ENCODE results near the gene ELF5. TPM values are rescaled to one million over a fixed set of nuclear protein-coding genes. Genes with fewer than 3 reads are reported as not detected.
A peak's percentile ranks its signal among the peaks of the same experiment; 100 is the strongest.

Gene ELF5
- total RNA-seq, 2 donors from 2014 or later = not detected

DNA sequence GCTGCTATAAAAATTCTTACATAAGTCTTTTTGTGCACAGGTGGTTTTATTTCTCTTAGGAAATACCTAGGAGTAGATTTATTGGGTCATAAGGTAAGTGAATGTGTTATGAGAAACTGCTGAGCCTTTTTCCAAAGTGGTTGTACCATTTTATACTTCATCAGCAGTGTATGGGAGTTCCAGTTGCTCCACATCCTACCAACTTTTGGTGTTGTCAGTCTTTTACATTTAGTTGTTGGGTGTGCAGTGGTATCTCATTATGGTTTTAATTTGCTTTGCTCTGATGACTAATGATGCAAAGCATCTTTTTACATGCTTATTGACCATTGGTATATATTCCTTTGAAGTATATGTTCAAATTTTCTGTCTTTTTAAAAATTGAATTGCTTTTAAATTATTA is 71.8 kb downstream of the ELF5 start:
- TF ChIP-seq, protein P1, sequence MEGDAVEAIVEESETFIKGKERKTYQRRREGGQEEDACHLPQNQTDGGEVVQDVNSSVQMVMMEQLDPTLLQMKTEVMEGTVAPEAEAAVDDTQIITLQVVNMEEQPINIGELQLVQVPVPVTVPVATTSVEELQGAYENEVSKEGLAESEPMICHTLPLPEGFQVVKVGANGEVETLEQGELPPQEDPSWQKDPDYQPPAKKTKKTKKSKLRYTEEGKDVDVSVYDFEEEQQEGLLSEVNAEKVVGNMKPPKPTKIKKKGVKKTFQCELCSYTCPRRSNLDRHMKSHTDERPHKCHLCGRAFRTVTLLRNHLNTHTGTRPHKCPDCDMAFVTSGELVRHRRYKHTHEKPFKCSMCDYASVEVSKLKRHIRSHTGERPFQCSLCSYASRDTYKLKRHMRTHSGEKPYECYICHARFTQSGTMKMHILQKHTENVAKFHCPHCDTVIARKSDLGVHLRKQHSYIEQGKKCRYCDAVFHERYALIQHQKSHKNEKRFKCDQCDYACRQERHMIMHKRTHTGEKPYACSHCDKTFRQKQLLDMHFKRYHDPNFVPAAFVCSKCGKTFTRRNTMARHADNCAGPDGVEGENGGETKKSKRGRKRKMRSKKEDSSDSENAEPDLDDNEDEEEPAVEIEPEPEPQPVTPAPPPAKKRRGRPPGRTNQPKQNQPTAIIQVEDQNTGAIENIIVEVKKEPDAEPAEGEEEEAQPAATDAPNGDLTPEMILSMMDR (IDR thresholded peaks at IDR 0.05) = no peak
- H3K4me1 ChIP-seq = peaks cover 0 to 25% of the 10 kb centered on the region in 2 donors
- H3K4me3 ChIP-seq = no peak overlapping the region
- H3K9me3 ChIP-seq = no peaks in the 10 kb centered on the region
- H3K36me3 ChIP-seq = no peaks in the 10 kb centered on the region
- no peaks in the 10 kb centered on the region for H3K27me3 ChIP-seq
- H3K27ac ChIP-seq = no peak overlapping the region
- DNase-seq (ENCODE audit: low spot score) = no peak

DNA sequence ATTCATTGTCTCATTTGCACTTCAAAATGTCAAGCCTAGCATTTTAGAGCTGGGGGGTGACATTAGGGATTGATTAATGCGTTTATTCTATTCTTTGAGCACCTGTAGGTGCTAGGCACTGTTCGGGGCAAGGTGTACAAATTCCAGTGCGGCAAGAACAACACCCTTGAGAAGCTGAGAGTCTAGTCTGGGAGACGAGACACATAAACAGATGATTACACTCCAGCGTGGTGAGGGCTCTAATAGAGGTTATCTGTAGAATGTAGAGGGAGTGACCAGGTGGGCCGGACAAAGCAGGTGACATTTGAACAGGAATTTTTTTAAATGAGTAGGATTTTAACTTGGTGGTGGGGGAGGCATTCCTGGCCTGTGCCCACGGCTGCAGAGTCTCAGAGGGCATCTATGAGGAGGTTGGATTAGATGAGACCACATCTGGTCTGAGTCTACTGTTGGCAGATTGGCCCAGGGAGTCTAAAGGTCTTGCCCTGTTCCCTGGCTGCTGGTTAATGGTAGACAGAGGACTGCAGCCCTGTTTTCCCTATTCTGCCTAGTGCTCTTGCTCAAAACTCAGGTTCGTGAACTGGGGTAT is 73.9 kb downstream of the ELF5 start:
- Histone ChIP-seq H3K27ac (peak overlapping the region; percentile 90 to 96), H3K4me1 (peaks cover 0 to 17% of the 10 kb centered on the region in 2 donors), H3K4me3 (peak overlapping the region; percentile 88 to 94), H3K36me3 (no peaks in the 10 kb centered on the region), H3K9me3 (no peaks in the 10 kb centered on the region), H3K27me3 (no peaks in the 10 kb centered on the region)
- TF ChIP-seq, protein P1 (IDR thresholded peaks at IDR 0.05) = no peak
- DNase-seq (ENCODE audit: low spot score) = no peak

DNA sequence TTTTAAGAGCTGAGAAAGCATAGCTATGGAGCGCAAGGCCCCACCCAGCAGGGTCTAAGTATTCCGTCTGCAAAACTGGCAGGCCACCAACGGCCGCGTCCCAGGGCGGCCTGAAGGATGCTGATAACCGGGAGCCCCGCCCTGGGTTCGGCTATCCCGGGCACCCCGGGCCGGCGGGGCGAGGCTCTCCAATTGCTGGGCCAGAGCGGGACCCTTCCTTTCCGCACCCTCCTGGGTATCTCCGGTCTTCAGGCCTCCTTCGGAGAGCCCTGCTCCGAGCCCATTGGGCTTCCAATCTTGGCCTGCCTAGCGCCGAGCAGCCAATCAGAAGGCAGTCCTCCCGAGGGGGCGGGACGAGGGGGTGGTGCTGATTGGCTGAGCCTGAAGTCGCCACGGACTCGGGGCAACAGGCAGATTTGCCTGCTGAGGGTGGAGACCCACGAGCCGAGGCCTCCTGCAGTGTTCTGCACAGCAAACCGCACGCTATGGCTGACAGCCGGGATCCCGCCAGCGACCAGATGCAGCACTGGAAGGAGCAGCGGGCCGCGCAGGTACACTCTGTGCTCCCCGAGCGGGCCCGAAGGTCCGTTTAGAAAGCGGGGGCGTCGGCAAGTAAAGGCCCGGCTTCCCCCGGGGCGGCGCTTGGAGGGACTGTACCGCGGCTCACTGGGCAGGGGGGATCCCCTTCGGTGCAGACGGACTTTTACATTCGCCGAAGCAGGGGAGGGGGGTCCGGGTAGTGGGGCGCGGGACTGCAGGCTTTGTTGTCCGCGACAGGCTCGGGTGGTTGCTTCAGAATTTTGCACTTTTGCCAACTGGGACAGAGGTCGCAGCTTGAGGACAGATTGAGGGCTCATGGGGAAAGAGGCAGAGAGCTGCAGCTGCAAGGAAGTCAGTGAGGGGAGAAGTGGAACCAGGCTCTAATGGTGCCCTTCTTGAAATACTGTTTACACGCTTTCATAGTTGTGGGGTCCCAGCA is 74.8 kb downstream of the ELF5 start, which contains the start of gene CAT:
Gene CAT (plus strand): TSS at position 406 of the 979 bp plus-strand sequence. CDS start 80 bp downstream, at position 486.
- peak; percentile 99 for DNase-seq (ENCODE audit: low spot score)
- Histone ChIP-seq H3K4me1 (peaks cover 0 to 17% of the 10 kb centered on the region in 2 donors), H3K27ac (peak within 1 kb of the TSS; percentile 90 to 96)

DNA sequence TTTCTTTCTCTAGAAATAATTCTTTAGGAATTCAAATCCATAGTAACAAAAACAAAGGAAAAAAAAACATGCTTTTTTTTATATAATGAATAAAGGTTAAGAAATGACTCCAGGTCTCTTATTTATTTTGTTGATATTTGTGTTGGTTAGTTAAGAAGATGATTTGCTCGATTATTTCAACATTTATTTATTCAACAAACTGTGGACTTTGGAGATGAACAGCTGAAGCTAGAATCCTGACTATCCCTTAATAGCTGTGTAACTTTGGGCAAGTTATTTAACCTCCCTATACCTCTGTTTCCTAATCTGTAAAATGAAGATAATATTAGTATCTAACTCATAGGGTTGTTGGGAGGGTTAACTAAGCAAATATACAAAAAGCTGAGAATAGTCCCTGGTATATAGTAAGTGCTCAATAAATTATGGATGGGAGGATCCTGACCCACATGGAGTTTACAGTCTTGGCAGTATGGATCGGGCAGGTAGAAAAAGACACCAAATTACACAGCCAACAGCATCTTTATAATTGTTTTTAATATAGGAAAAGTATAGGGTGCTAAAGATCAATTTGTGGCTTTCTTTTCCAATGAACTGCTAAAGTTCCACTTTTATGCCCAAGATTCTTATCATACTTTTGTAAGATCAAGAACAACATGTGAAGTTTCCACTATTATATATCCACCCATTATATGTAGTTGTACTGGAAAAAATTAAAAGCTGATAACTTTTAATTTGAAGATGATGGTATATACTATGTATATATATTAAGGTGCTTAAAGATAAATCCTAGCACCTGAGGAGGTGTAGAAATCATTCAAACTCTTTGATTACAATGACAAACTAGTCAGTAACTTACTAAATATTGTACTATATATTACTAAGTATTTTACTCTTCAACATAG is 76.1 kb downstream of the ELF5 start:
- DNase-seq (ENCODE audit: low spot score) = no peak
- Histone ChIP-seq H3K9me3 (no peaks in the 10 kb centered on the region), H3K4me3 (peak overlapping the region in 1 of 2 donors; percentile 94), H3K27ac (peak overlapping the region in 1 of 2 donors; percentile 96), H3K36me3 (no peaks in the 10 kb centered on the region), H3K4me1 (peaks cover 0 to 17% of the 10 kb centered on the region in 2 donors), H3K27me3 (no peaks in the 10 kb centered on the region)
- TF ChIP-seq, protein P1 (IDR thresholded peaks at IDR 0.05) = no peak

More for the DNA sequence above, 74.8 kb downstream of the ELF5 start, which contains the start of gene CAT:
- H3K36me3 ChIP-seq = no peaks in the 10 kb centered on the region
- H3K27me3 ChIP-seq = no peaks in the 10 kb centered on the region
- H3K9me3 ChIP-seq = no peaks in the 10 kb centered on the region
- peak within 1 kb of the TSS; percentile 88 to 94 for H3K4me3 ChIP-seq
- TF ChIP-seq, protein P1 (IDR thresholded peaks at IDR 0.05) = no peak

DNA sequence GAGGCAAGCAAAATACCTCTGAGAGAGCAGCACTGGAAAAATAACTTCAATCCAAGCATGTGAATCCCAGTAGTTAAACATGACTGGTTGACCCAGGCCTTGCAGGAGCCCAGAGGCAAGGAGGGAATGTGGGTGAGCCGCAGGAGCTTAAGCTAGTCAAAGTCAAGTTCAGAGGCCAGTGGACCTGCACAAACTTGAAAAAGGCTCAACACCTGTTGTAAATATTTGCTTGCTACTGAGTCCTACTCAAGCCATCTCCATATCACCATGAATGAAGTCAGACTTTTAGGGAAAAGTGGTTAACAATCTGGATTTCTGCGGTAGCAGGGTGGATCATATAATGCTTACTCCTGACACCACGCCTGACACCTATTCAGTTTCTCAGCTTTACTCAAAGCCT is 79.7 kb downstream of the ELF5 start:
- Histone ChIP-seq H3K27ac (no peak overlapping the region), H3K36me3 (no peaks in the 10 kb centered on the region), H3K4me3 (no peak overlapping the region), H3K27me3 (no peaks in the 10 kb centered on the region), H3K4me1 (peaks cover 0 to 6% of the 10 kb centered on the region in 2 donors), H3K9me3 (no peaks in the 10 kb centered on the region)
- TF ChIP-seq, protein P1 (IDR thresholded peaks at IDR 0.05) = no peak
- DNase-seq (ENCODE audit: low spot score) = no peak
